Upper lobe of left lung (tissue), 6 donors: Measurements from ENCODE around the gene TMEM271. TPM values are rescaled to one million over a fixed set of nuclear protein-coding genes. Genes with fewer than 3 reads are reported as not detected.

Experiments
- ATAC-seq, 2 donors: fragments of 200-7000 bp; cut with Tn5 transposase; one replicate each; pipeline ENCODE4 v1.9.1; 2022; ENCODE audit warnings: mild to moderate bottlenecking in 2 of 2, moderate library complexity in 2 of 2; ENCODE audit not compliant: low FRiP score in 2 of 2
- DNase-seq, 2 donors: peaks; one replicate each; pipeline ENCODE4 v3.0.0-alpha.2; 2019 to 2020
- H3K27ac ChIP-seq, 4 donors: fragments of 200-600 bp; sonication (generic); one replicate each; pipeline ENCODE4 v1.5.1; 2016 to 2019
- H3K27me3 ChIP-seq, 4 donors: fragments of 200-600 bp; sonication (generic); one replicate each; pipeline ENCODE4 v1.5.1; 2017 to 2019
- H3K36me3 ChIP-seq, 4 donors: fragments of 200-600 bp; sonication (generic); one replicate each; pipeline ENCODE4 v1.5.1; 2016 to 2019
- H3K4me1 ChIP-seq, 4 donors: fragments of 200-600 bp; sonication (generic); one replicate each; pipeline ENCODE4 v1.5.1; 2018 to 2019
- H3K4me3 ChIP-seq, 4 donors: fragments of 200-600 bp; sonication (generic); one replicate each; pipeline ENCODE4 v1.5.1; 2017 to 2019; ENCODE audit warnings: mild to moderate bottlenecking in 2 of 4, moderate library complexity in 1 of 4
- H3K9me3 ChIP-seq, 4 donors: fragments of 200-600 bp; sonication (generic); one replicate each; pipeline ENCODE4 v1.5.1; 2018 to 2019
- CTCF ChIP-seq, 6 experiments: fragments of 450-650 bp in 4 of 6; fragments of 200-600 bp in 2 of 6; sonication (generic) in 2 of 6; IDR thresholded peaks; one replicate each; pipeline ENCODE4 v1.5.1; 2016 to 2019; ENCODE audit warnings: antibody characterized with exemption in 6 of 6
- EP300 ChIP-seq, 4 donors: sonication (generic); formaldehyde crosslinking; IDR thresholded peaks; one replicate each; pipeline ENCODE4 v1.5.1; 2017; ENCODE audit warnings: antibody characterized with exemption in 4 of 4, control low read depth in 2 of 4
- POLR2A ChIP-seq, 4 donors: fragments of 450-650 bp; IDR thresholded peaks; one replicate each; pipeline ENCODE4 v1.5.1; 2016 to 2017; ENCODE audit warnings: antibody characterized with exemption in 4 of 4, mild to moderate bottlenecking in 2 of 4
- POLR2AphosphoS5 ChIP-seq, 2 donors: sonication (generic); formaldehyde crosslinking; IDR thresholded peaks; one replicate each; pipeline ENCODE4 v1.5.1; 2017; ENCODE audit warnings: antibody characterized with exemption in 2 of 2
- WGBS, 2 donors: methylation state at CpG; one replicate each; pipeline ENCODE4 v1.1.5; 2017 to 2018; 5-methylcytosine and 5-hydroxymethylcytosine counted together
- total RNA-seq, 6 donors: library from RNA; depleted of rRNA in 4 of 6; stranded (reverse); fragments of >200 nt in 4 of 6; gene quantifications; one replicate each; pipeline versions ENCODE4 v1.1.0 to v1.2.1, GENCODE V29; 2016 to 2021
- donor health status: DM: no; HTN: no; CAD: no; lungs with moderate emphysema.
- donor health status: DM: no; HTN: yes; CAD: no; lungs with severe emphysema.

Gene TMEM271
- total RNA-seq, 6 donors from 2014 or later = not detected

- ATAC-seq = no peak
- Histone ChIP-seq H3K4me3 (no peak overlapping the region), H3K4me1 (no peaks in the 10 kb centered on the region), H3K36me3 (no peaks in the 10 kb centered on the region), H3K27me3 (peaks cover 0 to 4% (median 1%) of the 10 kb centered on the region in 4 donors), H3K27ac (no peak overlapping the region), H3K9me3 (peaks cover 8 to 14% (median 9%) of the 10 kb centered on the region in 4 donors)
- TF ChIP-seq CTCF (IDR thresholded peaks at IDR 0.05) (no peak), POLR2A (IDR thresholded peaks at IDR 0.05) (no peak), EP300 (IDR thresholded peaks at IDR 0.05) (no peak), POLR2AphosphoS5 (IDR thresholded peaks at IDR 0.05) (no peak)
- DNase-seq = no peak
- 90 to 91% methylated on average over 2 of the region's 2 CpGs for WGBS, 2 donors
Measured at GRCh38 chr4:583820-584219, 7.7 kb upstream of the TMEM271 start.

- H3K4me1 ChIP-seq = peaks cover 0 to 9% (median 0%) of the 10 kb centered on the region in 4 donors
- H3K27me3 ChIP-seq = peaks cover 0 to 21% (median 10%) of the 10 kb centered on the region in 4 donors
- peaks cover 8 to 14% (median 9%) of the 10 kb centered on the region in 4 donors for H3K9me3 ChIP-seq
- ATAC-seq (no peak), DNase-seq (no peak)
- WGBS, 2 donors = 74 to 75% methylated on average over 9 of the region's 9 CpGs
- H3K36me3 ChIP-seq = no peaks in the 10 kb centered on the region
- TF ChIP-seq POLR2AphosphoS5 (IDR thresholded peaks at IDR 0.05) (no peak), CTCF (IDR thresholded peaks at IDR 0.05) (no peak), EP300 (IDR thresholded peaks at IDR 0.05) (no peak), POLR2A (IDR thresholded peaks at IDR 0.05) (no peak)
- no peak overlapping the region for H3K4me3 ChIP-seq
- H3K27ac ChIP-seq = no peak overlapping the region
Measured at GRCh38 chr4:581753-582361, 5.8 kb upstream of the TMEM271 start.

GRCh38 chr4:581181-581580, 5.1 kb upstream of the TMEM271 start:
- DNase-seq (no peak), ATAC-seq (no peak)
- no peak overlapping the region for H3K4me3 ChIP-seq
- no peak overlapping the region for H3K27ac ChIP-seq
- peaks cover 0 to 25% (median 13%) of the 10 kb centered on the region in 4 donors for H3K27me3 ChIP-seq
- no peaks in the 10 kb centered on the region for H3K36me3 ChIP-seq
- no peak for TF ChIP-seq CTCF (IDR thresholded peaks at IDR 0.05)
- H3K4me1 ChIP-seq = peaks cover 0 to 13% (median 2%) of the 10 kb centered on the region in 4 donors
- H3K9me3 ChIP-seq = peaks cover 8 to 14% (median 9%) of the 10 kb centered on the region in 4 donors
- 57 to 66% methylated on average over 6 of the region's 6 CpGs for WGBS, 2 donors

- no peak for DNase-seq
- TF ChIP-seq CTCF (IDR thresholded peaks at IDR 0.05) (no peak), POLR2A (IDR thresholded peaks at IDR 0.05) (no peak), EP300 (IDR thresholded peaks at IDR 0.05) (no peak), POLR2AphosphoS5 (IDR thresholded peaks at IDR 0.05) (no peak)
- Histone ChIP-seq H3K36me3 (no peaks in the 10 kb centered on the region), H3K27ac (no peak overlapping the region), H3K27me3 (peaks cover 0 to 36% (median 17%) of the 10 kb centered on the region in 4 donors), H3K4me1 (peaks cover 0 to 26% (median 3%) of the 10 kb centered on the region in 4 donors), H3K4me3 (no peak overlapping the region), H3K9me3 (peaks cover 8 to 12% (median 9%) of the 10 kb centered on the region in 4 donors)
- 45 to 46% methylated on average over 10 to 11 of the region's 11 CpGs for WGBS, 2 donors
- peak in 1 of 2 donors; percentile 34 for ATAC-seq
Measured at GRCh38 chr4:579543-580175, 3.6 kb upstream of the TMEM271 start.
